GM10266 (cell line): ENCODE data around the gene GAS7.
"Not testable (repeated sequence)": the region's sequence is repeated elsewhere in the genome, so short reads cannot be mapped to it uniquely, and the experiment has no call there.

Experiments
- DNase-seq: peaks from one replicate; pipeline ENCODE4 v3.0.0; 2012; ENCODE audit errors: extremely low spot score
- TF ChIP-seq, protein P1 (sequence below): IDR thresholded peaks from 2 replicates; pipeline ENCODE4 v1.5.1; 2012; ENCODE audit warnings: mild to moderate bottlenecking, low read depth; ENCODE audit not compliant: control insufficient read depth, insufficient read depth; ENCODE audit errors: missing control alignments

The GAS7 gene

DNA sequence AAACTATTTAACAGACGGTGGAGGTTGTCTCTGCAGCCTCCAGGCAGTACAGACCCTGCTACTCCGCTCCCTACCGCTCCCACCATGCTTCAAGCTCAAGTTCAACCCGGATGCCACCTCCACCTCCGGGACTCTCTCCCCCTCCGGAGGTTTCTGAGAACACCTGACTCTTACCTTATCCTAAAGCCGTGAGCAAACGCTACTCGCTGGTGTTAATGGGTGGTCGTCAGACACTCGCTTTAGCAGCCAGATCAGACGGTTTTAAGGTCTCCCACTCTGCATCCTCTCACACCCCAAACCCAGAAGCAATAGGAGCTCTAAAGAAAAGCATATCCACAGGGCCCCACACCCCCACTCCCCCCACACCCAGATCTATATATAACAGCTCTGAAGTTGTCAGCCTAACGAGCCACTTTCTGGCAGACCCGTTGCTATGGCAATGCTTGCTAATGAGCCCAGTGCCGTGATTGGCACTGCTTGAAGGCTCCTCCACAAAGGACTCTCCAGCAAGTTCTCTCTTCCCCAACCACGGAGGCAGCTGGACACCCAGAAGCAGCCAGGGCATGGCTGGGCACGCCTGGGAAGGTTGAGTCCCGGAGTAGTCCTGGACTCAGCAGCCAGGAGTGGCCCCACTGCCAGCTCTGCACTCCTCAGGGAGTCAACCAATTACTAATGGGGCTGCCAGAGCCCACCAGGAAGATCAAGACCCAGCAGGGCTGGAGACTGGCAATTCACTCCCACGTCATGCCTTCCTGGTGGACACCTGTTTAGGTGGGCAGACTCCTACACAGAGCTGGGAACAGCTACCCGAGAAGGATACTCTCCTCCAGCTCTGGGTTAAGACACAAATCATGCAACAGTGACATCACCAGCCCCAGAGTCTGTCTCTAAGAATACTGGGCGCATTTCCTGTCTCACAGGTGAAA, 172.2 kb downstream of the GAS7 start:
- DNase-seq = no peak
- TF ChIP-seq, protein P1, sequence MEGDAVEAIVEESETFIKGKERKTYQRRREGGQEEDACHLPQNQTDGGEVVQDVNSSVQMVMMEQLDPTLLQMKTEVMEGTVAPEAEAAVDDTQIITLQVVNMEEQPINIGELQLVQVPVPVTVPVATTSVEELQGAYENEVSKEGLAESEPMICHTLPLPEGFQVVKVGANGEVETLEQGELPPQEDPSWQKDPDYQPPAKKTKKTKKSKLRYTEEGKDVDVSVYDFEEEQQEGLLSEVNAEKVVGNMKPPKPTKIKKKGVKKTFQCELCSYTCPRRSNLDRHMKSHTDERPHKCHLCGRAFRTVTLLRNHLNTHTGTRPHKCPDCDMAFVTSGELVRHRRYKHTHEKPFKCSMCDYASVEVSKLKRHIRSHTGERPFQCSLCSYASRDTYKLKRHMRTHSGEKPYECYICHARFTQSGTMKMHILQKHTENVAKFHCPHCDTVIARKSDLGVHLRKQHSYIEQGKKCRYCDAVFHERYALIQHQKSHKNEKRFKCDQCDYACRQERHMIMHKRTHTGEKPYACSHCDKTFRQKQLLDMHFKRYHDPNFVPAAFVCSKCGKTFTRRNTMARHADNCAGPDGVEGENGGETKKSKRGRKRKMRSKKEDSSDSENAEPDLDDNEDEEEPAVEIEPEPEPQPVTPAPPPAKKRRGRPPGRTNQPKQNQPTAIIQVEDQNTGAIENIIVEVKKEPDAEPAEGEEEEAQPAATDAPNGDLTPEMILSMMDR = no peak

DNA sequence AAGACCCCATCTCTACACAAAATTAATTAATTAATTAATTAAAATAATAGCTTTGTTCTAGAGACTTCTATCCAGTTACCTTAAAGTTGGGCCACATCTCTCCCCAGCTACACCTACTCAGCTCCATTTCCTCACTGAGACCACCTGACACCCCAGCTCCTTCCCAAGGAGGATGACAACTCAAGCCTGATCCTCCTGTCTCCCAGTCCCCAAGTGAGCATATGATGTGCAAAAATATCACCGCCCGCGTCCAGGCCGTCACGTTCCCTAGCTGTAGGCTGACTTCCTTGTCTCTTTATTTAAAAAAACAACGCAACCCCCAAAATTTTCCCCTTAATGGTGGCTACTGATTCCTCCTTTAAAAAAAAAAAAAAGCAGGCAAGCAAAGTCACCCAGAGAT, 173.2 kb downstream of the GAS7 start:
- TF ChIP-seq, protein P1 = no peak
- no peak for DNase-seq

DNA sequence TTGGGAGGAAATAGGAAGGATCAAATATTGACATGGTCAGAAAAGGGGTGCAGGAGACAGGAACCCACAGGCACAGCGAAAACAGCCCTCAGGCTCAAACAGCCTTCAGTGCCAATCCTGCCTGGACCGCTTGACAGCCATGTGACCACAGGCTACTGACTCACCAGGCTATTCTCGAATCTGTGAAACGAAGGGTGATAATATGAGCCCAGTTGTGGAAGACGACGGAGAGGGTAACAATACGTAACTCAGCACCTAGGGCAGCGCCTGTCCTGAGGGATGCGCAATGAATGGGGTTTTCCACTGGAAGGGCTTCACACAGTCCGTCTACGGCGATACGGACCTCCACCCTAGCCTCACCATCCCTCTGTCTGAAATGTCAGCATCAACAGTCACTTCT, 176.0 kb downstream of the GAS7 start:
- no peak for DNase-seq
- TF ChIP-seq, protein P1 = no peak

DNA sequence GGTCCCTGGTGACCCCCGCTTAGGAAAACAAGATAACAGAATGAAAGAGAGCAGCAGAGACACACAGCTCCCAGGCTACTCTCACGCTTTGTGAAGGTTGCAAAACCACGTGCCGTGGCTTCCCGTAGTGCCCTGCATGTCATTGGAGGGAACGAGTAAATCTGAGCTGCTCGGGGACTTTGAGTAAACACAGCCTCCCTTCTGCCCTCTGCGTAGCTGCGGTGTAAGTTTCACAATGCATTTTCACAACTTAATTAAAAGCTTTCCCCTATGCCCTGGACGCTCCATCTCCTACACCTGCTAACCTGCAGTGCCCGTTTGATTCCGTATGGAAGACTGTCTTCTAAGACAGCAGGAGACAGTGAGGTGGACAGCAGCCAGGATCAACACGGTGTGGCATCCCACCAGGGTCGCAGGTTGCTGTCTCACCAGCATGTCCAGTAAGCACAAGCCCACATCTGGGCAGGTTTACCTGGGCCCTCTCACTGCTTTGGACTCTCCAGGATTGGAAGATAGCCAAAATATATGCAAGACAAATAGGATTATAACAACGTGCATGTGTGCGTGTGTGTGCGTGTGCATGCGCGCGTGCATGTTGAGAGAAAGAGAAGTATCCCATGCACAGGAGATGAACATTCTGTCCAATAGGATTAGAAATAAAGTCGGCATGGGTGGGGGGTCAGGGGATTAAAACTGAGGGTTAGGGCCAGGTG, 177.0 kb downstream of the GAS7 start:
- no peak for DNase-seq
- TF ChIP-seq, protein P1 = no peak

DNA sequence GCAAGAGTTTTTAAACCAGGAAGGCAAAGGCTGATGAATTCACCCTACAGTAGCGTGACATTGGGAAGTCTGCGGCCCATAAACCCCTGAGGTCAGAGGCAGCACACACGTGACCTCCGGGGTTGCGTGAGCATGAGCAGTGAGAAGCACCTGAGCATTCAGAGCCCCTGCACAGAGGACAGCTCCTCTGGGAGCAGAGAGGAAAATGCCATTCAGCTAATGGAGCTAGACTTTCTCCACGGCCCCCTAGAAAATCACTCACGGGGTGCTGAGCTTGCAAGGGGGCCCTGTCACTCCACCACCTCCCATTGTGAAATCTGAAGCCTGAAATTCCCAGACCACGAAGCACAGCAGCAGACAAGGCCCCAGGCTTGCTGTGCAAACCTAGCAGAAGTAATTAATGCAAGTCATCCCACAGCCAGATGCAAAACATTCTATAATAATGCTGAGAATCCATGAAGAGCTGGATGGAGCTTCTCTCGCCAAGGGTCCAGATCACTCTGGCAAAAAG, 178.4 kb downstream of the GAS7 start:
- DNase-seq = no peak
- TF ChIP-seq, protein P1 = no peak

DNA sequence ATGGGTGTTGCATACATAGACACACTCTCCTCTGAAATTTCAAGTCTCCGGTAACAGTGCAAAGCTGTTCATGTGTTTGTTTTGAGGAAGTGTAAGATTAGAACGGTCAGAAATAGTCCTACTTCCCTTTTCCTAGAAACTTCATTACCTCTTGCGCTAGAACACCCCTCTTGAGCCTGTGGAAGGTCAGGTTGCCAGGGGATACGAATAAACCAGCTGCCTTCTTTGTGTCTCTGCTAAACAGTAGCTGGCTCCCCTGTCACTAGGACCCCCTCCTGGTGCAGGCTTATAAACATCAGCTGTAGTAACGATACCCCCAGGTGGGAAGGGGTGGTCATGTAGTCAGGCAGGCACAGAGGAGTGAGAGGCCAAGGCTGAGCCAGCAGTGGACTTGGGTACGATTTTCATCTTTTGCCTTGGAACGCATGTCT, 179.9 kb downstream of the GAS7 start:
- no peak for DNase-seq
- TF ChIP-seq, protein P1 = no peak

DNA sequence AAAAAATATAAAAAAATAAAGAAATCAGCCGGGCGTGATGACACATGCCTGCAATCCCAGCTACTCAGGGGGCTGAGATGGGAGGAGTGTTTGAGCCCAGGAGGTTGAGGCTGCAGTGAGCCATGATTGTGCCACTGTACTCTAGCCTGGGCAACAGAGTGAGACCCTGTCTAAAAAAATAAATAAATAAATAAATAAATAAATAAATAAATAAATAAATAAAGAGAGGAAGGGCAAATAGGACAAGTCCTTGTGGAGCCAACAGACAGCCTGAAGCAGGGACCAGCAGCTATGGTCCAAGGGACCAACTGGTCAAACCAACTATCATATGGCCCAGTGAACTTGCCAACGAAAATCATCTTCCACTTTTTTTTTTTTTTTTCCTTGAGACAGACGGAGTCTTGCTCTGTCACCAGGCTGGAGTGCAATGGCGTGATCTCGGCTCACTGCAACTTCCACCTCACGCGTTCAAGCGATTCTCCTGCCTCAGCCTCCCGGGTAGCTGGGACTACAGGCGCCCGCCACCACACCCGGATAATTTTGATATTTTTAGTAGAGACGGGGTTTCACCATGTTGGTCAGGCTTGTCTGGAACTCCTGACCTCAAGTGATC, 181.3 kb downstream of the GAS7 start:
- DNase-seq = not testable (repeated sequence)
